ENCODE measurements around the gene ZNF787.

DNA sequence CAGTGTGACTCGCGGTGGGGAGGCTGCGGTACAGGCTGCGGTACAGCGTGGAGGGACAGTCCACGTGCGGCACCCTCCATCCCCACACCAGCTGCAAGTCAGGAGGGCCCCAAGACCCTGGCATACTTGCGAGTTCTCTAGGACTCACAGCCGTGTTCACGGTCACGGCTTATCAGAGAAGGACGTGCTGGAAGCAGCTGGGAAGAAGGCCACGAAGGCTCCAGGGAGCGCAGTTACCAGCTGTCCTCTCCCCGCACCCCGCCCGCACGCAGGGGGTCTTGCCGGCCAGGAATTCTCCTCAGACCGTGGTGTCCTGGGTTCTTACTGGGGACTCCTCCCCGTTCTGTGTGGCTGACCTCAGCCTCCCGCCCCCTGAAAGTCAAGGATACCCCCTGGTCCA is 26.2 kb upstream of the ZNF787 start:
- no peak for TF ChIP-seq POLR2A (IDR thresholded peaks at IDR 0.05; ENCODE audit: low read length)
- TF ChIP-seq GATA1 (IDR thresholded peaks at IDR 0.05; ENCODE audit: low read depth, low read length) = no peak

All from erythroblast (primary cell).